Activated CD4-positive, alpha-beta T cell treated with anti-CD3 and anti-CD28 coated beads, Interleukin-2, amount 50 U/mL, for 16 hours (primary cell): ENCODE results near the gene COL9A1.

Experiments used
- DNase-seq: peaks from one replicate; pipeline ENCODE4 v3.0.0-alpha.2; 2020

Gene COL9A1

GRCh38 chr6:70221715-70222438 is 81.0 kb downstream of the COL9A1 start:
- no peak for DNase-seq

- DNase-seq, result peak; percentile 33
These were observed 81.7 kb downstream of the COL9A1 start for GRCh38 chr6:70221025-70221714.

- no peak for DNase-seq
These were observed 82.8 kb downstream of the COL9A1 start for GRCh38 chr6:70219943-70220613.

GRCh38 chr6:70216767-70217166 is 86.1 kb downstream of the COL9A1 start:
- DNase-seq, result no peak

GRCh38 chr6:70215460-70216108 is 87.3 kb downstream of the COL9A1 start:
- DNase-seq, result no peak

- DNase-seq, result no peak
These were observed 92.4 kb downstream of the COL9A1 start for GRCh38 chr6:70210462-70210861.

- no peak for DNase-seq
These were observed 94.6 kb downstream of the COL9A1 start for GRCh38 chr6:70208235-70208790.

GRCh38 chr6:70198785-70199184 is 104.1 kb downstream of the COL9A1 start:
- DNase-seq, result no peak

- no peak for DNase-seq
These were observed 106.4 kb downstream of the COL9A1 start for GRCh38 chr6:70196531-70196930.

GRCh38 chr6:70194421-70194820 is 108.5 kb downstream of the COL9A1 start:
- DNase-seq, result no peak

- DNase-seq, result no peak
These were observed 114.7 kb downstream of the COL9A1 start for GRCh38 chr6:70188202-70188601.

- no peak for DNase-seq
These were observed 116.4 kb downstream of the COL9A1 start for GRCh38 chr6:70186461-70186860.

GRCh38 chr6:70184723-70185122 is 118.2 kb downstream of the COL9A1 start:
- no peak for DNase-seq

- DNase-seq, result no peak
These were observed 119.3 kb downstream of the COL9A1 start for GRCh38 chr6:70183538-70183937.

- peak; percentile 67 for DNase-seq
These were observed 121.8 kb downstream of the COL9A1 start for GRCh38 chr6:70180901-70181599.

- peak; percentile 1 for DNase-seq
These were observed 122.5 kb downstream of the COL9A1 start for GRCh38 chr6:70180183-70180900.

- no peak for DNase-seq
These were observed 125.9 kb downstream of the COL9A1 start for GRCh38 chr6:70176842-70177550.

GRCh38 chr6:70175770-70176169 is 127.1 kb downstream of the COL9A1 start:
- DNase-seq, result no peak

- no peak for DNase-seq
These were observed 130.6 kb downstream of the COL9A1 start for GRCh38 chr6:70172252-70172651.

GRCh38 chr6:70171236-70171635 is 131.6 kb downstream of the COL9A1 start:
- DNase-seq, result no peak
